GM23248 (cell line): Measurements from ENCODE around the gene SPRR1A. TPM values are rescaled to one million over a fixed set of nuclear protein-coding genes. Genes with fewer than 3 reads are reported as not detected.

Source experiments
- DNase-seq: peaks from one replicate; pipeline ENCODE4 v3.0.0-alpha.2; 2015
- H2AFZ ChIP-seq: fragments of 200-600 bp; sonication (generic); 2 replicates; pipeline ENCODE4 v1.6.1; 2016; ENCODE audit warnings: antibody characterized with exemption
- H3F3A ChIP-seq: fragments of 200-600 bp; sonication (generic); 2 replicates; pipeline ENCODE4 v1.6.1; 2016; ENCODE audit warnings: mild to moderate bottlenecking, antibody characterized with exemption, mixed run types; ENCODE audit not compliant: insufficient read depth
- H3K27ac ChIP-seq: fragments of 200-600 bp; sonication (generic); 2 replicates; pipeline ENCODE4 v1.5.1; 2016; ENCODE audit warnings: mild to moderate bottlenecking
- H3K27me3 ChIP-seq: fragments of 200-600 bp; sonication (generic); replicated peaks from 2 replicates; pipeline ENCODE4 v1.6.1; 2016; ENCODE audit warnings: mild to moderate bottlenecking; ENCODE audit not compliant: insufficient read depth
- H3K36me3 ChIP-seq: fragments of 200-600 bp; sonication (generic); 2 replicates; pipeline ENCODE4 v1.6.1; 2016; ENCODE audit warnings: low read depth, mild to moderate bottlenecking
- H3K4me1 ChIP-seq: fragments of 200-600 bp; sonication (generic); 2 replicates; pipeline ENCODE4 v1.6.1; 2016; ENCODE audit warnings: mild to moderate bottlenecking; ENCODE audit not compliant: insufficient read depth
- H3K4me2 ChIP-seq: fragments of 200-600 bp; sonication (generic); one replicate; pipeline ENCODE4 v1.6.1; 2016; ENCODE audit warnings: mild to moderate bottlenecking; ENCODE audit not compliant: unreplicated experiment
- H3K4me3 ChIP-seq: fragments of 200-600 bp; sonication (generic); 2 replicates; pipeline ENCODE4 v1.5.1; 2016; ENCODE audit warnings: mild to moderate bottlenecking
- H3K79me2 ChIP-seq: fragments of 200-600 bp; sonication (generic); 2 replicates; pipeline ENCODE4 v1.6.1; 2016; ENCODE audit warnings: mild to moderate bottlenecking; ENCODE audit not compliant: insufficient read depth
- H3K9ac ChIP-seq: fragments of 200-600 bp; sonication (generic); 2 replicates; pipeline ENCODE4 v1.6.1; 2016; ENCODE audit warnings: mild to moderate bottlenecking
- H3K9me2 ChIP-seq: fragments of 200-600 bp; sonication (generic); 2 replicates; pipeline ENCODE4 v1.6.1; 2016; ENCODE audit warnings: mixed run types, mild to moderate bottlenecking, moderate library complexity; ENCODE audit not compliant: insufficient read depth
- H3K9me3 ChIP-seq: fragments of 200-600 bp; sonication (generic); one replicate; pipeline ENCODE4 v1.6.1; 2017; ENCODE audit warnings: low read depth
- H4K20me1 ChIP-seq: fragments of 200-600 bp; sonication (generic); 2 replicates; pipeline ENCODE4 v1.6.0; 2016; ENCODE audit not compliant: insufficient read depth
- EZH2 ChIP-seq: fragments of 200-600 bp; sonication (generic); IDR thresholded peaks from 2 replicates; pipeline ENCODE4 v1.6.1; 2018; ENCODE audit warnings: antibody characterized with exemption, mild to moderate bottlenecking; ENCODE audit not compliant: insufficient read depth, poor library complexity, severe bottlenecking
- EZH2phosphoT487 ChIP-seq: fragments of 200-600 bp; sonication (generic); IDR thresholded peaks from 2 replicates; pipeline ENCODE4 v1.6.1; 2018; ENCODE audit warnings: antibody characterized with exemption, moderate library complexity, mild to moderate bottlenecking, low read depth; ENCODE audit not compliant: insufficient read depth
- WGBS, 2 experiments: methylation state at CpG; one replicate each; pipeline ENCODE4 v1.1.6; 2015 to 2017; ENCODE audit warnings: low lambda C conversion rate in 2 of 2, low coverage in 1 of 2; ENCODE audit errors: missing lambda C conversion rate in 2 of 2; 5-methylcytosine and 5-hydroxymethylcytosine counted together
- in situ Hi-C: fragments of 300-500 bp; cut with MboI; formaldehyde crosslinking; loops from 2 replicates; pipeline ENCODE4 v1.15.0; 2020
- polyA plus RNA-seq: library from polyadenylated mRNA; unstranded; fragments of >200 nt; fragmentation: Nextera tagmentation; extraction: Ambion mirVana; gene quantifications from 2 replicates; pipeline ENCODE4 v1.2.1, GENCODE V29; 2016
- total RNA-seq: library from RNA; depleted of rRNA; stranded (reverse); fragments of >200 nt; shearing (Covaris generic); gene quantifications from 2 replicates; pipeline ENCODE4 v1.2.3, GENCODE V29; 2014

The SPRR1A gene
- total and polyA plus RNA-seq, 2 experiments from 2014 or later = not detected

GRCh38 chr1:152961226-152961891 lies 22.5 kb upstream of the SPRR1A start:
- no peaks in the 10 kb centered on the region for H3F3A ChIP-seq

GRCh38 chr1:152962876-152963415 lies 20.9 kb upstream of the SPRR1A start:
- Histone ChIP-seq H3K4me3 (no peak overlapping the region), H3K36me3 (no peaks in the 10 kb centered on the region), H4K20me1 (no peaks in the 10 kb centered on the region), H3K27me3 (peaks cover 5% of the 10 kb centered on the region; the same call in 1 of the 2 replicates), H3K9me2 (no peaks in the 10 kb centered on the region), H3K9me3 (no peaks in the 10 kb centered on the region), H3F3A (no peaks in the 10 kb centered on the region), H3K79me2 (no peaks in the 10 kb centered on the region), H3K27ac (no peak overlapping the region), H2AFZ (no peak overlapping the region), H3K4me1 (no peaks in the 10 kb centered on the region), H3K4me2 (no peak overlapping the region), H3K9ac (no peak overlapping the region)
- TF ChIP-seq EZH2 = no peak
- TF ChIP-seq EZH2phosphoT487 = no peak
- DNase-seq = no peak
- WGBS, 2 experiments = 20 to 33% methylated on average over 2 of the region's 2 CpGs
- in situ Hi-C loops = no loop called here

More at GRCh38 chr1:152961226-152961891, 22.5 kb upstream of the SPRR1A start:
- in situ Hi-C loops = no loop called here
- Histone ChIP-seq H3K79me2 (no peaks in the 10 kb centered on the region), H3K36me3 (no peaks in the 10 kb centered on the region), H3K4me3 (no peak overlapping the region), H3K4me2 (no peak overlapping the region), H3K9ac (no peak overlapping the region), H3K4me1 (no peaks in the 10 kb centered on the region), H3K9me2 (no peaks in the 10 kb centered on the region), H4K20me1 (no peaks in the 10 kb centered on the region), H3K27me3 (peaks cover 5% of the 10 kb centered on the region; the same call in 1 of the 2 replicates), H3K27ac (no peak overlapping the region), H3K9me3 (no peaks in the 10 kb centered on the region), H2AFZ (no peak overlapping the region)
- no peak for DNase-seq
- TF ChIP-seq EZH2 (no peak), EZH2phosphoT487 (no peak)
- WGBS, 2 experiments = 41 to 56% methylated on average over 7 of the region's 7 CpGs

- H3K36me3 ChIP-seq = no peaks in the 10 kb centered on the region
- no peak overlapping the region for H3K4me2 ChIP-seq
- no peaks in the 10 kb centered on the region for H3K9me2 ChIP-seq
- 0 to 7% methylated on average over 1 of the region's 1 CpG for WGBS, 2 experiments
- no peak overlapping the region for H3K27ac ChIP-seq
- H3K9me3 ChIP-seq = no peaks in the 10 kb centered on the region
- in situ Hi-C loops = no loop called here
- no peak for DNase-seq
- H3K9ac ChIP-seq = no peak overlapping the region
- H3K79me2 ChIP-seq = no peaks in the 10 kb centered on the region
- H2AFZ ChIP-seq = no peak overlapping the region
- peaks cover 5% of the 10 kb centered on the region; the same call in 1 of the 2 replicates for H3K27me3 ChIP-seq
- H3K4me1 ChIP-seq = no peaks in the 10 kb centered on the region
- H4K20me1 ChIP-seq = no peaks in the 10 kb centered on the region
- H3F3A ChIP-seq = no peaks in the 10 kb centered on the region
- no peak for TF ChIP-seq EZH2
- no peak for TF ChIP-seq EZH2phosphoT487
- H3K4me3 ChIP-seq = no peak overlapping the region
These were observed 19.3 kb upstream of the SPRR1A start for GRCh38 chr1:152964536-152964935.

GRCh38 chr1:152965853-152966252 lies 18.0 kb upstream of the SPRR1A start:
- Histone ChIP-seq H4K20me1 (no peaks in the 10 kb centered on the region), H3K4me2 (no peak overlapping the region), H3K9me3 (no peaks in the 10 kb centered on the region), H3K4me3 (no peak overlapping the region), H2AFZ (no peak overlapping the region), H3K79me2 (no peaks in the 10 kb centered on the region), H3K9ac (no peak overlapping the region), H3F3A (no peaks in the 10 kb centered on the region), H3K4me1 (no peaks in the 10 kb centered on the region), H3K9me2 (no peaks in the 10 kb centered on the region), H3K27me3 (peaks cover 5% of the 10 kb centered on the region; the same call in 1 of the 2 replicates), H3K27ac (no peak overlapping the region), H3K36me3 (no peaks in the 10 kb centered on the region)
- WGBS, 2 experiments = 15 to 16% methylated on average over 4 of the region's 4 CpGs
- TF ChIP-seq EZH2 = no peak
- TF ChIP-seq EZH2phosphoT487 = no peak
- no peak for DNase-seq
- in situ Hi-C loops = no loop called here
